Measurements from ENCODE around the gene GPD2. TPM values are rescaled to one million over a fixed set of nuclear protein-coding genes. Genes with fewer than 3 reads are reported as not detected.

GPD2 gene
- total RNA-seq, 1 experiment from 2014 or later, result 51.7 TPM

GRCh38 chr2:156459720-156460119 lies 23.5 kb downstream of the GPD2 start:
- Histone ChIP-seq H3K36me3 (no peaks in the 10 kb centered on the region), H3K4me3 (no peak overlapping the region), H3K9me3 (no peaks in the 10 kb centered on the region), H3K27me3 (no peaks in the 10 kb centered on the region)
- DNase-seq, result no peak

DNA sequence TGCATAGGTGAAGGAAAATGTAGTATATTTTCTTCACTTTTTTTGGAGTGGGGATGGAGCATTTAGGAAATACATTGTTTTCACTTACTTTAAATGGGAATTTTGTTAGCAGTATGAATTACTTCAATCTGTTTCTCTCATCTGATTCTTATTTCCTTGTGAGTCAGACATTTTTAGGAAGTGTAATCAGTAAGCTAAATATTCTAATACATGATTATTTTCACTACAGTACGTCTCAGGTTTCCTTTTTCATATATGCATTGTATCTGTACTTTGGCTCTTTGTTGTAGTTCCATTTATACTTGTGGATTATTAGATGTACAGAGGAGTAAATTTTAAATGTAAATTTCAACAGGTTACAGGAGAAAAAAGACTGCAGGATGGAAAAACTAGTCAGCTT lies 27.9 kb downstream of the GPD2 start:
- no peaks in the 10 kb centered on the region for H3K9me3 ChIP-seq
- no peaks in the 10 kb centered on the region for H3K27me3 ChIP-seq
- no peak overlapping the region for H3K4me3 ChIP-seq
- no peaks in the 10 kb centered on the region for H3K36me3 ChIP-seq
- DNase-seq, result no peak

- DNase-seq, result no peak
- H3K36me3 ChIP-seq, result no peaks in the 10 kb centered on the region
- no peak overlapping the region for H3K4me3 ChIP-seq
These were observed 29.4 kb downstream of the GPD2 start for GRCh38 chr2:156465573-156465972.

DNA sequence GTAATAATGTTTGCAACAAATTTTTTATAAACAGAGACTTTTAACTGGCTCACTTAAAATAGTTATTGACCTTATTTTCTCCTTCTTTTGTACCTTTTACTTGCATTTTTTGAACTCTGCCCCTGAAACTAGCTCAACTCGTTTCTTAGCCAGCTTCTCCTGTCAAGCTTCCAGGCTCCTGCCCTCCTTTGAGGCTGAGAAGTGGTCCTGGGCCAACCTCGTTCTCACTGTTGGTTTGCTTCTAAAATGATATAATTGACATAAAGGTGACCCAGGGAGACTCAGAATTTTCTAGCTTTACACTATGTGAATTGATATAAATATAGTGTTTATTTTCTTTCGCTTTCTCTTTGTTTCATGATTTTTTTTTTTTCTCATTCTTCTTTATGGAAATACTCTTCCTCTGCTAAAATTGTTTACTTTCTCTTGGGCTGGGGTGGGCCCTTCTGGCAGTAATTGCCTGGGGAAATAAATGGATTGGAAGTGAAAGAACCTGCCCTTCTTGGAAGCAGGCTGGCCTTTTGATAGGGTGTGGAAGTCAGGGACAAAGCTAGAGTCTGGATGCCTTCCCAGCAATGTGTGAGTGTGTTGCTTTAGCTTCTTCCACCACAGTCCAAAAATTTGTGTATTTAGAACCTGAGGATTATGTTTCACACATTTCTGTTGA lies 30.7 kb downstream of the GPD2 start:
- no peaks in the 10 kb centered on the region for H3K36me3 ChIP-seq
- H3K4me3 ChIP-seq, result peak overlapping the region; percentile 18
- DNase-seq, result peak; percentile 64
- no peaks in the 10 kb centered on the region for H3K27me3 ChIP-seq
- no peaks in the 10 kb centered on the region for H3K9me3 ChIP-seq

More at GRCh38 chr2:156465573-156465972, 29.4 kb downstream of the GPD2 start:
- H3K9me3 ChIP-seq, result no peaks in the 10 kb centered on the region
- H3K27me3 ChIP-seq, result no peaks in the 10 kb centered on the region

DNA sequence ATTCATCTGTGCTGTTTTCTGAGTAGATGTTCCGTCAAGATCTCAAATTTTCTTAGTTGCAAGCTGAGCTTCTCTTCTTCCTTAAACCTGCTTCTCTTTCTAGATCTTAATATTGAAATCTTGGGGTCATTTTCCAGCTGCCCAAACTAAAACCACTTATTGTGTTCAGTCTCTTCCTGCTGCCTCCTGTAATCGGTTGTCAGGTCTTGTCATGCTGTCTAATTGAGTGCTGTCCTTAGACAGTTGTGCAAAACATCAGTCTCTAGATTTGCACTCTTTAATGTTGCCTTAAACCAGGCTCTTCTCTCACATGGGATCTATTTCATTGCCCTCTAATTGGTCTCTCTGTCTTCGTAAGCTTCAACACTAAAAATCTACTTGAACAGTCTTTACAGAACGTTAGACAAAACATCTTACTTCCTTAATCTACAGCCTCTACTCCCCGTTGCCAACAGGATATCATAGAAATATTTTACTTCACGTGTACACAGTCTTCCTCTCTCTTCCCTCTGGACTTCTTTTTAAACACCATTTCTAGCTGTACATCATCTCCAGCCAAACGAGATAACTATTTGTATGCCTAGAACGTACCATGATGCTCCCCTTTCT lies 34.9 kb downstream of the GPD2 start:
- H3K9me3 ChIP-seq, result no peaks in the 10 kb centered on the region
- H3K4me3 ChIP-seq, result no peak overlapping the region
- no peaks in the 10 kb centered on the region for H3K36me3 ChIP-seq
- no peaks in the 10 kb centered on the region for H3K27me3 ChIP-seq
- no peak for DNase-seq

DNA sequence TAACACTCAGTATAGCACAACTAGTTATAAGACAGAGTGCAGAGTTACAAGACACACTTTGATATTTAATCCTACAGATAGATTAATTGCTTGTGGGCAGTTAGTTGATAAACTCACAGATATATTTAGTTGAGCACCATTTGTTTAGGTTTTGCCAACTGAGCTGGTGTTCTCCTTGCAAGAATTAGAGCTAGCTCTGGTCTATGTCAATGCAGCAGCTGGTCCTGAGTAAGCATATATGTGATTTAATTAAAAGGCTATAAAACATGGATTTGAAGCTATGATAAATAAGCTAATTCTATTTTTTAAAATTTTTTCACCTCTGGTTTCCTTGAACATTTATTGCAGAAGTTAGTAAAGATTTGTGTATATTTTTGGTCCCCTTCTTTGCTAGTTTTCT lies 35.6 kb downstream of the GPD2 start:
- no peak for DNase-seq
- no peak overlapping the region for H3K4me3 ChIP-seq
- H3K27me3 ChIP-seq, result no peaks in the 10 kb centered on the region
- H3K9me3 ChIP-seq, result no peaks in the 10 kb centered on the region
- peaks cover 2% of the 10 kb centered on the region; the same call in 1 of the 2 replicates for H3K36me3 ChIP-seq

DNA sequence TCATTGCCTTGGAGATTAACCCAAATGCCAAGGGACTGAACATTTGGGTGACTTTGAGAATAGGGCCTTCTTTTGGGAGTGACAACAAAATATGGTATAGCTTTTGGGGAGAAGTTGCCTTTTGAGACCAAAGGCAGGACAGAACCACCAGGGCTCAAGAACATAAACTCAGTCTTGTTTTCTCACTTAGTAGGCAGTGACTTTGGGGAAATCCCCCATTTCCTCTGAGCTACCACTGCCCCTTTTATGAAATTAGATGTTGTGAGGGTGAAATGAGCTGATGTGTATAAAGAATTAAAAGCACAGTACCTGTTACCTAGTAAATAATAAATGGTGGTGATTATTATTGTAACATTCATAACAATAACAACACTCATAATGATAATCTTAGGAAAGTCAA lies 36.5 kb downstream of the GPD2 start:
- no peaks in the 10 kb centered on the region for H3K27me3 ChIP-seq
- H3K9me3 ChIP-seq, result no peaks in the 10 kb centered on the region
- no peak for DNase-seq
- H3K36me3 ChIP-seq, result peaks cover 9% of the 10 kb centered on the region
- no peak overlapping the region for H3K4me3 ChIP-seq

GRCh38 chr2:156473445-156473844 lies 37.3 kb downstream of the GPD2 start:
- H3K36me3 ChIP-seq, result peaks cover 12% of the 10 kb centered on the region
- H3K27me3 ChIP-seq, result no peaks in the 10 kb centered on the region
- no peak overlapping the region for H3K4me3 ChIP-seq
- DNase-seq, result no peak
- no peaks in the 10 kb centered on the region for H3K9me3 ChIP-seq

- H3K36me3 ChIP-seq, result peaks cover 12% of the 10 kb centered on the region
- H3K4me3 ChIP-seq, result no peak overlapping the region
- no peak for DNase-seq
- H3K9me3 ChIP-seq, result no peaks in the 10 kb centered on the region
- no peaks in the 10 kb centered on the region for H3K27me3 ChIP-seq
These were observed 38.2 kb downstream of the GPD2 start for GRCh38 chr2:156474401-156474800.

DNA sequence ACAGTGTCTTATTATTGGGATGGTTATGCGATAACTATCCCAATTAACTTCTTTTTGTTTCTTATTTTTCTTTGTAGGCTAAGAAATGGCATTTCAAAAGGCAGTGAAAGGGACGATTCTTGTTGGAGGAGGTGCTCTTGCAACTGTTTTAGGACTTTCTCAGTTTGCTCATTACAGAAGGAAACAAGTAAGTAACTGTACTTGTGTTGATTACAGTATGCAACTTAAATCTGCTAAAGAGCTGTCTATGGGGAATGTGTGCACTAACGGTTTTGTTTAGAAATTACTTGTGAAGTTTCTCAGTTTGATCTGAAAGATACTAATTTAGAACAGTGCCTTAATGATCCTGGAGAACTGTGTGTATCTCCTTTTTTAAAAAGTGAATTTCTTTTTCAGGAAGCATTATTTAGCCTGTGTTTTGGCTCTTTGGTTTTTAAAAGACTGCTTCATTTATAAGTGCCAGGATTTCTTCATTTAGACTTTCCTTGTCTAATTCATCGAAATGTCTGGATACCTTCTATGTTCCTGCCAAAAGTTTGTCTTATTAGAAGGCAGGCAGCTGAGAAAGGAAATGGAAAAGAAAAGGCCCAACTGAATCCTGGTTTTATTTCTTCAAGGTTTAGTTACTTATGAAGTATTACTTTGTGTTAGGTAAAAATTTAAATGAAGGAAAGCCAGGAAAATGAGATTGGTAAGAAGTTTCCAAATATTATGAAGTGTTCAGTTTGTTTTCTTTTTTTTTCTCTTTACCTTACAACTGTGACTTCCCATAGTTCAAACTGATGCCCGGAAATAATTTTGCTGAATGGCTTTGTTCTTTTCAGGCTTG lies 40.1 kb downstream of the GPD2 start:
- Histone ChIP-seq H3K4me3 (no peak overlapping the region), H3K9me3 (no peaks in the 10 kb centered on the region), H3K27me3 (no peaks in the 10 kb centered on the region), H3K36me3 (peaks cover 12% of the 10 kb centered on the region)
- DNase-seq, result no peak

GRCh38 chr2:156476850-156477206 lies 40.6 kb downstream of the GPD2 start:
- no peaks in the 10 kb centered on the region for H3K27me3 ChIP-seq
- H3K36me3 ChIP-seq, result peaks cover 12% of the 10 kb centered on the region
- DNase-seq, result peak; percentile 36
- H3K9me3 ChIP-seq, result no peaks in the 10 kb centered on the region
- no peak overlapping the region for H3K4me3 ChIP-seq

DNA sequence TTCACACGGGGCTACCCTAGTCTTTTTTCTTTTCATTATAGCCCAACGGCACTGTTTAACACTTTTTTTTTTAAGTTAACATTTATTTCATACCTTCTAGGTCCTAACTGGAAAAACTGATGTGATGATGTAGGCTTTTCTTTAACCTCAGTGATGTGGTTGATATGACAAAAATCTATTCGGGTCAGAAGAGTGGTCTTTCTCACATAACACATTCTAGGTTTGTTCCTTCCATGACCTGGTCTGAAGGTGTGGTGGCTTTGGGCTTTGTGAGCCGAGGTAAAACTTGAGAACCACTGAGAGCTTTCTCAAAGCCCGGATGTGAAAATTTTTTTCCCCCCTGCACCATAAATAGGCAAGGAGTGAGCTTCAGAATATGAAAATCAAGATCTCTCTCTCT lies 44.2 kb downstream of the GPD2 start:
- H3K36me3 ChIP-seq, result peaks cover 12% of the 10 kb centered on the region

GRCh38 chr2:156481312-156481711 lies 45.1 kb downstream of the GPD2 start:
- H3K4me3 ChIP-seq, result no peak overlapping the region
- no peak for DNase-seq
- peaks cover 12% of the 10 kb centered on the region for H3K36me3 ChIP-seq
- no peaks in the 10 kb centered on the region for H3K9me3 ChIP-seq
- no peaks in the 10 kb centered on the region for H3K27me3 ChIP-seq

More for the DNA sequence above, 44.2 kb downstream of the GPD2 start:
- Histone ChIP-seq H3K9me3 (no peaks in the 10 kb centered on the region), H3K4me3 (no peak overlapping the region), H3K27me3 (no peaks in the 10 kb centered on the region)
- no peak for DNase-seq

DNA sequence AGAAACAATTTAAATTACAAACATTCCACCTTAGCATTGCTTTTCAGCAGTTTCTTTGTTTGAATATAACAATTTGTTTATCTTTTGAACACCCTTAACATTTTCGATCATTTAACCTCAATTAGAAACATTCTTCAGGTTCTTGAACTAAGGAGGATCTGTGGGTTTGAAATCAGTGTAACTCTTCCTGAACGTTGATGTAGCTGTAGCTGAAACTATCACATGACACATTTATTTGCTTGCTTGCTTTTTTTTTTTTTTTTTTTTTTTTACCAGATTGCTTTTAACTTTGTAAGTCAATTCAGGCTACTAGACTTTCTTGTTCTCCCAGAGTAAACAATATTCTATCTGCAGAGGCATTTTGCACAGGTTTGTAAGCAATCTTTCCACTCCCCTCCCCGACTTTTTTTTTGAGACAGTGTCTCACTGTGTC lies 47.6 kb downstream of the GPD2 start:
- H3K9me3 ChIP-seq, result no peaks in the 10 kb centered on the region; the same call in 1 of the 2 replicates
- H3K36me3 ChIP-seq, result no peaks in the 10 kb centered on the region; the same call in 1 of the 2 replicates
- no peak overlapping the region for H3K4me3 ChIP-seq
- DNase-seq, result no peak
- no peaks in the 10 kb centered on the region for H3K27me3 ChIP-seq

DNA sequence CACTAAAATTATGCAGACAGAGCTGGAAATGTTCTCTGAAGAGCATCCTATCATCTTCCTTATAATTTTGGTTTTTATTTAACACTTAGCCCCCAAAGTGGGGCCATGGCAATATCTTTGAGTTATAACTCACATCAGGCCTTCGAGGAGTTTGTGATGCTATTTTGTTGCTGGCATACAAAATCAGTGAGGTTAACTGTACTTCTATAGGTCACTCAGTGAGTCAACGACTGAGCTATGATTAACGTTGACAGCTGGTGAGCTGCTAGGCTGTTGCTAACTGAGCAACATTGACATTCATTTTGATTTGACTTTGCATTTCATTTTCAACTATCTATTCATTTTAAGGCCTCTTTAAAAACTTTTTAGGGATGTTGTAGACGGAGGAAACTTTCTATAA lies 50.0 kb downstream of the GPD2 start:
- H3K36me3 ChIP-seq, result no peaks in the 10 kb centered on the region; the same call in 1 of the 2 replicates
- H3K9me3 ChIP-seq, result no peaks in the 10 kb centered on the region; the same call in 1 of the 2 replicates
- no peak overlapping the region for H3K4me3 ChIP-seq
- H3K27me3 ChIP-seq, result no peaks in the 10 kb centered on the region
- peak; percentile 11 for DNase-seq

GRCh38 chr2:156486614-156487013 lies 50.4 kb downstream of the GPD2 start:
- no peak for DNase-seq
- Histone ChIP-seq H3K27me3 (no peaks in the 10 kb centered on the region), H3K4me3 (no peak overlapping the region), H3K9me3 (no peaks in the 10 kb centered on the region; the same call in 1 of the 2 replicates), H3K36me3 (no peaks in the 10 kb centered on the region; the same call in 1 of the 2 replicates)

- no peak overlapping the region for H3K4me3 ChIP-seq
- H3K36me3 ChIP-seq, result no peaks in the 10 kb centered on the region; the same call in 1 of the 2 replicates
- H3K9me3 ChIP-seq, result no peaks in the 10 kb centered on the region; the same call in 1 of the 2 replicates
- no peaks in the 10 kb centered on the region for H3K27me3 ChIP-seq
- DNase-seq, result no peak
These were observed 53.0 kb downstream of the GPD2 start for GRCh38 chr2:156489195-156489594.

All from MG63 (cell line).